NCI-H146 treated with DMSO at 0.1 percent for 48 hours (cell line): Measurements from ENCODE around the gene CYP24A1.

ENCODE experiments used
- DNase-seq: peaks from one replicate; lab custom pipeline; 2025; ENCODE audit not compliant: unreplicated experiment; lab: John Stamatoyannopoulos, UW

The CYP24A1 gene

GRCh38 chr20:54176610-54177009, 2.8 kb upstream of the CYP24A1 start:
- DNase-seq = no peak

- DNase-seq = no peak
These were observed 830 bp upstream of the CYP24A1 start for GRCh38 chr20:54174457-54175175.

DNA sequence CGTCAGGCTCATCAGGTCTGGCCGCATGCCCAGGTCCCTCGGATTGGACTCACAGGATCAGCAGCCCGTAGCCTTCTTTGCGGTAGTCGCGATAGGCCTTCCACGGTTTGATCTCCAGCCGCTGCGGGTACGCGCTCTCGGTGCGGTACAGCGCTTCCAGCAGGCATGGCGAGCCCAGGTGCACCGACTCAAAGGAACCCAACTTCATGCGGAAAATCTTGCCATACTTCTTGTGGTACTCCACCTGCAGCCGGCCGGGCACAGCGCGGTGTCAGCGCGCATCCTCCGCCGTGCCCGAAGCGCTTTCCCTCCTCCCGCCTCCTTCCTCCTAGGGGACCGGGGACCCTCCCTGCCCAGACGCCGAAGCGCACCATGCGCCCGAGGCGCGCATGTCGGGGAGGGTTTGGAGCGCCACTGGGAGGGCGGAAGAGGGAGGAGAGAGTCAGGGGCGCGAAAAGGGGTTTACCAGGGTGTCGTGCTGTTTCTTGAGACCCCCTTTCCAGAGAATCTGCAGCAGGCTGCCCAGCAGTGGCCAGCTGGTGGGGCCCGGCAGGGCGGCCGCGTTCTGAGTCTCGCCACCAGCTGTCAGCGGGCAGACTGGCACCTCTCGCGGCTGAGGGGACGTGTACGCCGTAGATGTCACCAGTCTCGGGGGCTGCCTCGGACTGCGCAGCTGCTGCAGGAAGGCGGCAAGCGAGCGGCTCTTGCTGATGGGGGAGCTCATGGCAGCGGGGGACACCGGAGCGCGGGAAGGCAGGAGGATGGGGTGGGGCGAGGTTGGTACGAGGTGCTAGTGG, 732 bp downstream of the CYP24A1 start:
- DNase-seq = no peak

GRCh38 chr20:54172532-54172855, 1.3 kb downstream of the CYP24A1 start:
- DNase-seq = no peak

DNA sequence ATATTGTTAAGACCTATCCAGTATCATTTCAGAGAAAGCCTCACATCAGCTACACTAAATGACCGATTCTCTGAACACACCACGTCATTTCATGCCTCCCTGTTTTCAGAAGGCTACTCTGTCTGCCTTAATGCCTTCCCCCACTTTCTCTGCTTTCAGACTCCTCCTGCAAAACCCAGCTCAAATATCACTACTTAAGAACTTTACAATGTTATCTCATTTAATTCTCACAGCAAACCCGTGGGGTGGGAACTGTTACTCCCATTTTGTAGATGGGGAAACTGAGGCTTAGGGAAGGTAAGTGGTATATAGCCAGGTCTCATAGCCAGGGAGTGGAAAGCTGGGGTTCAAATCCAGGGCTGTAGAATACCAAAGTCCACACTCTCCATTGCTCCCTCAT, 2.8 kb downstream of the CYP24A1 start:
- DNase-seq = no peak

DNA sequence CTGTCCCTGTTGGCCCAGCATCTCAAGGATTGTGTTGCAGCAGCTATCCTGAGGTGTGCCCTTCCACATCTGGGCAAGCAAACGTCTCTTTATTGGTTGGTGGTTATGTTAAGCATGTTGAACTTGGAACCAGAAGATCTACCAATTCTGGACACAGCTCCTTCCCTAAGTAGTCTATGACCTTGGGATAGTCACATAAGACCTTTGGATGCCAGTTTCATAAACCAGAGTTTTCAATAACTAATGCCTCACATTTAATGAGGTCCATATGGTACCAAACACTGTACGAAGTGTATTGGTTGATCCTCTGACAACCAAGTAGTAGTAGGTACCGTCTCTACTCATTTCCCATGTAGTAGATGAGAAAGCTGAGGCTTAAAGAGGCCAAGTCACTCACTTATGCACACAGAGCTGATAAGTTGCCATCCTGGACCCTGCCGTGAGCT, 3.7 kb downstream of the CYP24A1 start:
- DNase-seq = no peak

DNA sequence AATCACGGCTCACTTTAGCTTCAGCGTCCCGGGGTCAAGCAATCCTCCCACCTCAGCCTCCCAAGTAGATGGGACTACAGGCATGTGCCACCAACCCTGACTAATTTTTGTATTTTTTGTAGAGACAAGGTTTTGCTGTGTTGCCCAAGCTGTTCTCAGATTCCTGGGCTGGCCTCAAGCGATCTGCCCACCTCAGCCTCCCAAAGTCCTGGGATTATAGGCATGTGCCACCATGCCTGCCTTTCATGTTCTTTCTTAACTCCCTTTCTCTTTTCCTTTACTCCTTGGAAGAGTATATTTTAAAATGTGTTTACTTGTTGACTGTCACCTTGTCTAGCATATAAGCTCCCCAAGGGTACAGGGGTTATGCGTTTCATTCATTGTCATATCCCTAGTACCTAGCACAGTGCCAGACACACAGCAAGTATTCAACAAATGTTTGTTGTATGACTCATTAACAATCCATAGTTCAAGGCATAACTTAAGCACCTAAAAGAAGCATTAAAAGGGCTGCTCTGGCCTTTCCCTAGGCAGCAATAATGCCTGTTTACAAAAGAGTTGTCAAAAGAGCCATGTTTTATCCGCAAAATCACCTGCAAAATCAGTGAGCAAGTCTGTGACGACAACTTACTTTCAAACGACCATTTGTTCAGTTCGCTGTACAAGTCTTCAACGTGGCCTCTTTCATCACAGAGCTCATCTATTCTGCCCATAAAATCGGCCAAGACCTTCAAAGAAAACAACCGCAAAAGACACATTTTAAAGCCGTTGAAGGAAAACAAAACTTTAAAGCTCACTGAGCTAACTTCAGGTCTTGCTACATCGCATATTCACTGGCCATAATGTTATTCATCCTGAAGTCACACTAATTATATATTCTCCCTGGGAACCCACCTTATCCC, 4.6 kb downstream of the CYP24A1 start:
- no peak for DNase-seq

DNA sequence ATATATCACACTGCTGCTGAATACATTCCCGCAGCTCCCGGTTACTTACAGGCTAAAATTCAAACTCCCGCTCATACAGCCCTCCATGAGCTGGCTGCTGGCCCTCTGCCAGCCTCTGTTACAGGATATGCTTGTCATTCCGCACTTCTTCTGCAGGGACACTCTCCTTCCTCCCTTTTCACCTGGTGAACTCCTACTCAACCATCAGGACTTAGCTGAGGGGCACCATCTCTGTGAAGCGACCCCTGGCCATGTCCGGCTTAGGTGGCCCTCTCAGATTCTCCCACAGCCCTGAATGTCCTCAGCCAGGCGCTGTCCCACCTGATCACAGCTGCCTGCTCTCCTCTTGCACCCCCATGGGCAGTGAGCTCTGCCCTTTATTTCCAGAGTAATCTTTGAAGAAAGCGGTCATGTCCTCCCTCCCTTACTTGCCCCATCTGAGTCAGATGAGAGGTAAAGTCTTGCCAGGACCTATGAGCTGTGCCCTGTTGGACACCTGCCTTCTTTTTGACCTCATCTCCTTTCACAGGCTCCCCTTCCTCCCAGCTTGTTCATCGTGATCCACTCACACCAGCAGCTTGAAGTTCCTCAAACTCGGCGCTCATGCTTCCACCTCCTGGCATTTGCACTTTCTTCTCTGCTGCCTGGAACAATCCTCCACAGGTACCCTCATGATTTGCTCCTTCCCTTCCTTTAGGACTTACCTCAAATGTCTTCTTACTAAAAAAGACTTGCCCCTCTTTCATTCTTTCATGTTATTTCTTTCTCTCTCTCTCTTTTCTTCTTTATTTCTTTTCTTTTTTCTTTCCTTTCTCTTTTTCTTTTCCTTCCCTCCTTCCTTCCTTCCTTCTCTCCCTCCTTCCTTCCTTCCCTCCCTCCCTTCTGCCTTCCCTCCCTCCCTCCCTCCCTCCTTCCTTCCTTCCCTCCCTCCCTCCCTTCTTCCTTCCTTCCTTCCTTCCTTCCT, 5.6 kb downstream of the CYP24A1 start:
- DNase-seq = no peak

DNA sequence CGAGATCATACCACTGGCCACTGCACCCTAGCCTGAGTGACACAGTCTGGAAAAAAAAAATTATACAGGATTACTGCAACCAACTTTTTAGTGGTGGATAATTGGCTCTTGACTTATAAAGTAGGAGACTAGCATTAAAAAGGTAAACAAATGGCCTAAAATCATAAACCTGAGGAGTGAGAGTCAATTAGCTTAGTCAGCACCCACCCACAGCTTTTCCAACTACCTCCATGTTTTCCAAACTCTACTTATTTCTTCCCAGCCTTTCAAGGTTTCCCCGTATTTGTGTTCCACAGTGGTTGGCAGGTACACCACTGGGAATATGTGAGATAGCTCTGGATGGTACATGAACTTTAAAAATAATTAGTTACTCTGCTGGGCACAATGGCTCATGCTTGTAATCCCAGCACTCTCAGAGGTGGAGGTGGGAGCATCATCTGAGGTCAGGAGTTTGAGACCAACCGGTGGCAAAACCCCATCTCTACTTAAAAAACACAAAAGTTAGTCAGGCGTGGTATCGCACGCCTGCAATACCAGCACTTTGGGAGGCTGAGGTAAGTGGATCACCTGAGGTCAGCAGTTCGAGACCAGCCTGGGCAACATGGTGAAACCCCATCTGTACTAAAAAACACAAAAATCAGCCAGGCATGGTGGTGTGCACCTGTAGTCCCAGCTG, 6.7 kb downstream of the CYP24A1 start:
- DNase-seq = no peak

GRCh38 chr20:54165803-54166202, 8.0 kb downstream of the CYP24A1 start:
- no peak for DNase-seq

DNA sequence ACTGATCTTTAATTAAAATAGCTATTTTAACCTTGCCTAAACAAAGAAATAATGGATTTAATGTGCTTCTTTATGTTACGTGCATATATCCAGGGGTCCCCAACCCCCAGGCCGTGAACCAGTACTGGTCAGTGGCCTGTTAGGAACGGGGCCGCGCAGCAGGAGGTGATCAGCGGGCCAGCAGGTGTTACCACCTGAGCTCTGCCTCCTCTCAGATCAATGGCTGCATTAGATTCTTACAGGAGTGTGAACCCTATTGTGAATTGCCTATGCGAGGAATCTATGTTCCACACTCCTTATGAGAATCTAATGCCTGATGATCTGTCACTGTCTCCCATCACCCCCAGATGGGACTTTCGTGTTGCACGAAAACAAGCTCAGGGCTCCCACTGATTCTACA, 8.8 kb downstream of the CYP24A1 start:
- no peak for DNase-seq

- DNase-seq = no peak
These were observed 10.4 kb downstream of the CYP24A1 start for GRCh38 chr20:54163402-54163801.

- no peak for DNase-seq
These were observed 11.3 kb downstream of the CYP24A1 start for GRCh38 chr20:54162378-54163009.

DNA sequence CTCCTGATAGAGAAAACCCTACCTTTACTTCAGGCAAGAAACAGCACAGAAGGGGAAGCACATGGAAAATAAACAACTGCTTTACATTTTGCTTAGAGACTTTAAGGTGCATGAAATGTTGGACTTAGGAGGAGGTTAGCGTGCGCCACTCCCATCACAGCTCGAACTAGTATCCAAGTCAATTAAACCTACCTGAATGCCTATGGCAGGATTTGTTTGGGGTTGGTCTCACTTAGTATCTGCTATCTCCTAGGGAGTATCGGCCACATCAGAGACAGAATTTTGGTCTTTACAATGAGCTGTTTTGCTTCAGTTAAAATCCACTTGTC, 12.0 kb downstream of the CYP24A1 start:
- DNase-seq = no peak

DNA sequence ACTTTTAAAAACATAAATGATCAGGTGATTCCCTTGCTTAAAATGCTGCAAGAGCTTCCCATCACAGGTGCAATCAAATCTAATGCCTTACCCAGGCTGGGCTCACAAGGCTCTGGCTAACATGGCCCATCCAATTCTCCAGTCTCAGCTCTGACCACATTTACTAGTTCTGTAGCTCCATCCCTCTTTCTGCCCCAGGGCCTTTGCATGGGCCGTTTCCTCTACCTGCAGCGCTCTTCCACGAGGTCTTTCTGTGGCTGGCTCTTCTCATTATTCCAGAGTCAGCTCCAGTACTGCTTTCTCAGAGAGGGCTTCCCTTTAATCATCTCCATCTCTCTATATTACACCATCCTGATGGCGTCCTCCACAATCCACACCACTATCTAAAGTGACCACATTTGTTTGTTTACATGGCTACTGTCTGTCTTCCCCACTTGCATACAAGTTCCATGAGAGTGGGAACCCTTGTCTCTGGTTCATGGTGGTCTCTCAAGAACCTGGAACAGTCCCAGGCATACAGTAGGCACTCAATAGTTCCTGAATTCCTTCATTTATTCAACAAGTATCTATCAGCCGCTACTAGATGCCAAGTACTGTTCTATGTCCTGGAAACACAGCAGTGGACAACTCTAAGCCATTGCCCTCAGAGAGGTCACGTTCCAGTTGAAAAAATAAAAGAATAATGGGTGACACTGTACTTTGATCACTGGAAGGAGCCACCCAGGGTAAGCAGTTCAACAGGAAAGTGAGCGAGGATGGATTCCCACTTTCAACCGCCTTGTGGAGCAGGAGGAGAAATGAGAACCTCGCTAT, 12.6 kb downstream of the CYP24A1 start:
- no peak for DNase-seq

GRCh38 chr20:54160065-54161007, 13.4 kb downstream of the CYP24A1 start:
- no peak for DNase-seq

DNA sequence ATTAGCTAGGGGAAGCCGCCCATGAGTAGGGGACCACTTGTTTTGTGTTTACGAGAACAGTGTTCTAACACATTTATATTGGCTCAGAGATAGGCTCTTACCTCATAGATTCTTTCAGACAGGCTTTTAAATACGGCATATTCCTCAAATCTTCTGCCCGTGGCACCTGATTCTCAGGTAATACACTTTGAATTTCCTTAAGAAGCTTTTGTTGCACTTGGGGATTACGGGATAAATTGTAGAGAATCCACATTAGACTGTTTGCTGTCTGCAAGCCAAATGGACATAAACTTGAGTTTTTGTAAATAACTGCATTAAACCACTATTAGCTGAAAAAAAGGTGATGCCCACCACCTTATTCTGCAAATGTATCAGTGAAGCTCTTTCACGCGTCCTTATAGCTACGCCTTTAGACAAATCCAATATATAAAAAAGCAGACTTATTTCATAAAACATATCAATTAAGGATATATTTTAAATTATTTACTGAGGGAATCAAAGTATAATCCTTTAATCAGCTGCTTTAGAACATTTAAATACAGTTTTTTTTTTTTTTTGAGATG, 14.8 kb downstream of the CYP24A1 start:
- DNase-seq = no peak
